Mesothelial cell of epicardium (in vitro differentiated cells): Measurements from ENCODE around the gene PASD1. TPM values are rescaled to one million over a fixed set of nuclear protein-coding genes. Genes with fewer than 3 reads are reported as not detected.
A peak's percentile ranks its signal among the peaks of the same experiment; 100 is the strongest.
"Not testable (repeated sequence)": the region's sequence is repeated elsewhere in the genome, so short reads cannot be mapped to it uniquely, and the experiment has no call there.

Source experiments
- DNase-seq, 2 experiments: peaks; one replicate each; pipeline ENCODE4 v3.0.0; 2021; ENCODE audit warnings: low spot score in 2 of 2; ENCODE audit not compliant: unreplicated experiment in 2 of 2
- H3K27ac Mint-ChIP-seq: 2 replicates; pipeline ENCODE4 v1.8.0; 2021; ENCODE audit warnings: mixed read lengths
- H3K27me3 Mint-ChIP-seq: 2 replicates; pipeline ENCODE4 v1.8.0; 2021; ENCODE audit warnings: low read depth, mixed read lengths
- H3K36me3 Mint-ChIP-seq: 2 replicates; pipeline ENCODE4 v1.8.0; 2021; ENCODE audit warnings: mixed read lengths
- H3K4me1 Mint-ChIP-seq: 2 replicates; pipeline ENCODE4 v1.8.0; 2021; ENCODE audit warnings: mixed read lengths
- H3K4me3 Mint-ChIP-seq: 2 replicates; pipeline ENCODE4 v1.8.0; 2021; ENCODE audit warnings: mild to moderate bottlenecking, moderate library complexity, mixed read lengths
- H3K9me3 Mint-ChIP-seq: 2 replicates; pipeline ENCODE4 v1.8.0; 2021; ENCODE audit warnings: mixed read lengths
- total RNA-seq: library from RNA; stranded (reverse); gene quantifications from 3 replicates; pipeline ENCODE4 v1.2.1, GENCODE V29; 2021
- TF ChIP-seq, protein P1 (sequence below): fragments of 200-600 bp; sonication (generic); IDR thresholded peaks from one replicate; pipeline ENCODE4 v1.5.0; 2021; ENCODE audit warnings: antibody characterized with exemption; ENCODE audit not compliant: unreplicated experiment

Gene PASD1
- total RNA-seq, 1 donor from 2014 or later, result not detected

DNA sequence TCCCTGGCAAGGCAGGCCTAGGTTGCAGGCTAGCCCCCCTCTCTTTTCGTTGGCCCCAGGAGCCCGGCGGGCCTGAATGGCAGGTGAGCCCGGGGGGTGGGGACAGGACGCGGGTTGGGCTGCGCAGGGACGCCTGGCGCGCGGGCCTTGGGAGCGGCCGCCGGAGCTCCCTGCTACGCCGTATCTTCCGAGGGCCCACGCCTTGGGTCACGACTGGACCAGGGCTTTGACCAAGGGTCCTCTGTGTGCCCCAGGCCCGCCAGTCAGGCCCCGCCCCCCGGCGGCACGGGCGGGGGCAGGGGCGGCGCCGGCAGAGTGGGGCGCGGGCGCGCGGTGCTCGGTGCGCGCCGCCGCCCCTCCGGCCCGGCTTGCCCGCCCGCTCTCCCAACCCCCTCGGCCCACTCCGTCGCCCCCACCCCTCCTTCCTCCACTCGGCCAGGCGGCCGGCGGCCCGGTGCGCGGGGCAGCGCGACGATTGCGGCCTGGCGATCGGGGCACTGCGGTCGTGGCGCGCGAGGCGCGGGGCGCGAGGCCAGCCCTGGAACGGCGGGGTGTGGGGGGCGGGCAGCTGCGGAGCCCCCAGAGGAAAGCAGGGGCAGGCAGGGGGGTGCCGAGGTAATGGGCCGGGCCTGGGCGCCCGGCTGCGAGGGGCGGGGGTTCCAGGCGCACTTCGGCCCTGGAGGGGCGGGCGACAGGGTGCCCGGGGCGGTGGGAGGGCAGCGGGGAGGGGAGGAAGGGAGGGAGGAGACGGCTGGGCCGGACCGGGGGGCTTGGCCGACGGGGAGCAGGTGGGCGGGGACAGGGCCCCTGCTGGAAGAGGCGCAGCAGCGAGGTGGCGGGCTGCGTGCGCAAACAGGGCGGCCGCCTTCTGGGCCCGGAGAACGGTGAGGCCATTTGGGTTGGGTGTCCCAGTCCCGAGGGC is 131.4 kb downstream of the PASD1 start, which contains the start of gene PRRG3:
TSS of gene PRRG3 (plus strand) at position 798 of the 922 bp plus-strand sequence. CDS start 3,357 bp downstream, outside the sequence.
- no peak for DNase-seq
- Mint-ChIP-seq H3K9me3 (peaks cover 4% of the 10 kb centered on the region), H3K27me3 (peaks cover 33% of the 10 kb centered on the region), H3K4me3 (peak within 1 kb of the TSS; percentile 60), H3K27ac (no peak within 1 kb of the TSS), H3K4me1 (peaks cover 5% of the 10 kb centered on the region), H3K36me3 (no peaks in the 10 kb centered on the region)
- TF ChIP-seq, protein P1, sequence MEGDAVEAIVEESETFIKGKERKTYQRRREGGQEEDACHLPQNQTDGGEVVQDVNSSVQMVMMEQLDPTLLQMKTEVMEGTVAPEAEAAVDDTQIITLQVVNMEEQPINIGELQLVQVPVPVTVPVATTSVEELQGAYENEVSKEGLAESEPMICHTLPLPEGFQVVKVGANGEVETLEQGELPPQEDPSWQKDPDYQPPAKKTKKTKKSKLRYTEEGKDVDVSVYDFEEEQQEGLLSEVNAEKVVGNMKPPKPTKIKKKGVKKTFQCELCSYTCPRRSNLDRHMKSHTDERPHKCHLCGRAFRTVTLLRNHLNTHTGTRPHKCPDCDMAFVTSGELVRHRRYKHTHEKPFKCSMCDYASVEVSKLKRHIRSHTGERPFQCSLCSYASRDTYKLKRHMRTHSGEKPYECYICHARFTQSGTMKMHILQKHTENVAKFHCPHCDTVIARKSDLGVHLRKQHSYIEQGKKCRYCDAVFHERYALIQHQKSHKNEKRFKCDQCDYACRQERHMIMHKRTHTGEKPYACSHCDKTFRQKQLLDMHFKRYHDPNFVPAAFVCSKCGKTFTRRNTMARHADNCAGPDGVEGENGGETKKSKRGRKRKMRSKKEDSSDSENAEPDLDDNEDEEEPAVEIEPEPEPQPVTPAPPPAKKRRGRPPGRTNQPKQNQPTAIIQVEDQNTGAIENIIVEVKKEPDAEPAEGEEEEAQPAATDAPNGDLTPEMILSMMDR, result no peak

DNA sequence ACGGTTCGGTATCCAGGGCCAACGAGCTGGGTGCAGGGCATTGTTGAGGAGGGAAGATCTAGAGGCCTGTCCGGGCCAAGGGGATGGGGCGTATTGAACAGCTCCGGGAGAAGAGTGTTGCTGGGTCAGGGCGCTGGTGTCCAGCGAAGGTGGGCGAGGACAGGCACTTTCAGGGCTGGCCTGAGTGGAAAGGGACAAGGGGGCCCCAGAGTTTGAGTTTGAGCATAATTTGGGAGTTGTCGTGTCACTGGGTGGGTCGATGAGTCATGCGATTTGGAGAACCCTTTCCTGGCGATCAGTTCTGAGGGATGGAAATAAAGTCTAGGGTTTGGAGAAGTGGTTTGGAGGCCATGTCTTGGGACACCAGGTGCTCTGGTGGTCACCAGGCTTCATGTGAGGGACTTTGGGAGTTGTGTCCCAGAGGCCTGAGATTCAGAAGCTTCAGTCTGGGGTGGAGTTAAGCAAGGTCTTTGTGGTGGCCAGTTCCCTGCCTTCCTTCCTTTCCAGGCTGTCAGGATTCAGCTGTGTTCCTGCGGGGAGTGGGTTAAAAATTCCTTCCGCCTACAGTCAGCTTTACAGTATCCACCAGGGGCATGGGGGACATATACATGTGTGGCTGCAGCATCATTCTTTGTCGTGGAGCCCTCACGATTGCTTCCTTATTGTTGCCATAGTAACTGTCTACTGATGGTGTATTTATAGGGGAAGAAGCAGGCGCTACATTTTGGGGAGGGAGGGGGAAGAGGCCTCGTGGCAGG is 132.3 kb downstream of the PASD1 start:
- Mint-ChIP-seq H3K27me3 (peaks cover 33% of the 10 kb centered on the region), H3K4me1 (peaks cover 5% of the 10 kb centered on the region), H3K27ac (no peak overlapping the region), H3K9me3 (peaks cover 4% of the 10 kb centered on the region), H3K36me3 (no peaks in the 10 kb centered on the region), H3K4me3 (peak overlapping the region; percentile 60)
- DNase-seq, result no peak
- TF ChIP-seq, protein P1, result no peak

DNA sequence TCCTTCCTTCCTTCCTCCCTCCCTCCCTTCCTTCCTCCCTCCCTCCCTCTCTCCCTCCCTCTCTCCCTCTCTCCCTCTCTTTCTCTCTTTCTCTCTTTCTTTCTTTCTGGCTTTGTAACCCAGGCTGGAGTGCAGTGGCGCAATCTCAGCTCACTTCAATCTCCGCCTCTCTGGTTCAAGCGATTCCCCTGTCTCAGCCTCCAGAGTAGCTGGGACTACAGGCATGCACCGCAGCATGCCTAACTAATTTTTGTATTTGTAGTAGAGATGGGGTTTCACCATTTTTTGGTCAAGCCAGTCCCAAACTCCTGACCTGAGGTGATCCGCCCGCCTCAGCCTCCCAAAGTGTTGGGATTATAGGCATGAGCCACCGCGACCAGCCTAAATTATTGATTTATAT is 133.6 kb downstream of the PASD1 start:
- H3K9me3 Mint-ChIP-seq, H3K4me3 Mint-ChIP-seq: not testable (repeated sequence)

DNA sequence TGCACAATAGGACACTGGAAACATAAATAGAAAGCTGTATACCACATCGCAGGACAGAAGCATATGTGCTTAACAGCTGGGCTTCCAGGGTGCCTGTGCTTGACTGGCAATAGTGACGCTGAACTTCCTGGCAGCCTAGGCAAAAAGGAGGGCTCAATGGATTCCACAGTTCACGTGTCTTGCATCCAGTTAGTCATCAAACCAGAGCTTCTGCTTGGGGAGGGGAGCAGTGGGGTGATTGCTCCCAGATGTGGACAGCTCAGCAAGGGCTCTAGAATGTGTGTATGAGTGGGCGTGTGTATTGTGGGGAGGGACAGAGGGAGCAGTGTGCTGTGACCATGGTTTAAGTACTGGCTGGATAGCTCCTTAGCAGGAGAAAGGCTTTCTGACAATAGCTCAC is 134.0 kb downstream of the PASD1 start:
- no peak overlapping the region for H3K27ac Mint-ChIP-seq
- TF ChIP-seq, protein P1, result no peak
- peaks cover 33% of the 10 kb centered on the region for H3K27me3 Mint-ChIP-seq
- H3K36me3 Mint-ChIP-seq, result no peaks in the 10 kb centered on the region
- H3K4me3 Mint-ChIP-seq, result no peak overlapping the region
- H3K9me3 Mint-ChIP-seq, result peaks cover 4% of the 10 kb centered on the region
- no peak for DNase-seq
- H3K4me1 Mint-ChIP-seq, result peaks cover 5% of the 10 kb centered on the region

More for the DNA sequence above, 133.6 kb downstream of the PASD1 start:
- peaks cover 33% of the 10 kb centered on the region for H3K27me3 Mint-ChIP-seq
- not testable (repeated sequence) for H3K36me3 Mint-ChIP-seq, H3K27ac Mint-ChIP-seq, DNase-seq, H3K4me1 Mint-ChIP-seq

DNA sequence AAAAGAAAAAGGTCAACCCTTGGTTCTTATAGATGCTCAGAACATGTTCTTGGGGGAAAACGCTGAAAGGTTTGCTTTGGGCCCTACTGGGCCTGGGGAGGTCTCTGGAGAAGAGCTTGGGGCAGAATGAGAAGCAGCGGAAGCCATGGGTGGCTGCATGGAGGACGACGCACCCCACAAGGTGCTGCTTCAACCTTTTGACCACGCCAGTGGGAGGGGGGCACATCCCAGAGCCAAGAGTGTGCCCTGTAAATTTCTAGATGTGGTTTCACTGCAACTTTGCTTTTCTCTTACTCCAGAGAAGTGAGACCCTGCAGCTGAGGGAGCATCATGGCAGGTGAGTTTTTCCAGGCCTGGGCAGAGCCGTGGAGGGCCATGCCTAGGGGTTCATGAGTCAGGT is 135.0 kb downstream of the PASD1 start:
- peaks cover 5% of the 10 kb centered on the region for H3K4me1 Mint-ChIP-seq
- peaks cover 4% of the 10 kb centered on the region for H3K9me3 Mint-ChIP-seq
- peaks cover 33% of the 10 kb centered on the region for H3K27me3 Mint-ChIP-seq
- DNase-seq, result no peak
- H3K4me3 Mint-ChIP-seq, result no peak overlapping the region
- no peak overlapping the region for H3K27ac Mint-ChIP-seq
- H3K36me3 Mint-ChIP-seq, result no peaks in the 10 kb centered on the region
- TF ChIP-seq, protein P1, result no peak

DNA sequence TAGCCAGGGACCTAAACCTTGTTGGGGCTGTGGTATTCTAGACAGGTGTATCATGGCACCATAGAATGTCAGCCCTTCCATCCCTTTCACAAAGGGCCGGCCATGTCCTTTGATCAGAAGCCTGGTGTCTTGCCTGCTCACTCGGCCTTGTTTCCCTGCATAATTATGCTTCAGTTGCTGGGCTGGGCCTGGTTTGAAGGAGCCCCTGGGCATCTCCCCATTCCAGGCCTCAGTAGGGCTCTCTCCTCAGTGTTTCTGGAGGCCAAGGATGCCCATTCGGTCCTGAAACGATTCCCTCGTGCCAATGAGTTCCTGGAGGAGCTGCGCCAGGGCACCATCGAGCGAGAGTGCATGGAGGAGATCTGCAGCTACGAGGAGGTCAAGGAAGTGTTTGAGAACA is 136.3 kb downstream of the PASD1 start:
- peaks cover 5% of the 10 kb centered on the region for H3K4me1 Mint-ChIP-seq
- no peak for DNase-seq
- TF ChIP-seq, protein P1, result no peak
- H3K36me3 Mint-ChIP-seq, result no peaks in the 10 kb centered on the region
- H3K27ac Mint-ChIP-seq, result no peak overlapping the region
- H3K27me3 Mint-ChIP-seq, result peaks cover 33% of the 10 kb centered on the region
- peaks cover 4% of the 10 kb centered on the region for H3K9me3 Mint-ChIP-seq
- no peak overlapping the region for H3K4me3 Mint-ChIP-seq
